K562 (cell line): ENCODE results near the gene VEGFA. TPM values are rescaled to one million over a fixed set of nuclear protein-coding genes. Genes with fewer than 3 reads are reported as not detected.

Experiments
- CBX8 ChIP-seq: fragments of 200-600 bp; sonication (generic); IDR thresholded peaks from 2 replicates; pipeline ENCODE4 v1.6.1; 2012; ENCODE audit warnings: borderline replicate concordance, mixed run types, low read depth, mild to moderate bottlenecking, moderate library complexity, mixed read lengths, low read length, control low read depth, inconsistent platforms; ENCODE audit not compliant: poor library complexity, severe bottlenecking; ENCODE audit errors: extremely low read depth
- FOXK2 ChIP-seq, 2 experiments: fragments of 450-650 bp; IDR thresholded peaks in 1 of 2; conservative IDR thresholded peaks in 1 of 2; 2 replicates each; pipeline ENCODE4 v1.6.1; 2016; ENCODE audit warnings: low read depth in 2 of 2, mild to moderate bottlenecking in 1 of 2
- HDAC2 ChIP-seq: fragments of 450-650 bp; IDR thresholded peaks from 2 replicates; pipeline ENCODE4 v1.6.1; 2016; ENCODE audit warnings: mild to moderate bottlenecking
- HNRNPUL1 ChIP-seq: fragments of 200-400 bp; formaldehyde crosslinking; IDR thresholded peaks from 2 replicates; pipeline ENCODE4 v1.6.1; 2017; ENCODE audit warnings: low read length
- KLF13 ChIP-seq: fragments of 450-650 bp; IDR thresholded peaks from 2 replicates; pipeline ENCODE4 v1.6.1; 2016; ENCODE audit warnings: missing genetic modification characterization, low read depth, mild to moderate bottlenecking, missing compliant biosample characterization, moderate library complexity, borderline replicate concordance
- MAX ChIP-seq: sonication (generic); formaldehyde crosslinking; IDR thresholded peaks from 2 replicates; pipeline ENCODE4 v1.9.0; 2022; ENCODE audit warnings: mild to moderate bottlenecking, missing genetic modification reagents
- MCM7 ChIP-seq, 2 experiments: fragments of 450-650 bp; IDR thresholded peaks; 2 replicates each; pipeline ENCODE4 v1.6.1; 2016 to 2018
- PPARD ChIP-seq: fragments of 250-450 bp; sonication (Bioruptor Pico); IDR thresholded peaks from 2 replicates; pipeline ENCODE4 v1.8.0; 2022; ENCODE audit warnings: inconsistent platforms, mild to moderate bottlenecking, moderate library complexity
- SMARCB1 ChIP-seq: IDR thresholded peaks from 2 replicates; pipeline ENCODE4 v1.6.1; 2011; ENCODE audit warnings: improper control_type of control experiment, low read depth; ENCODE audit not compliant: insufficient read length
- ZBTB1 ChIP-seq: sonication (generic); formaldehyde crosslinking; IDR thresholded peaks from 2 replicates; pipeline ENCODE4 v1.8.1; 2023; ENCODE audit warnings: missing genetic modification reagents, low read depth, mild to moderate bottlenecking, borderline replicate concordance
- ZNF644 ChIP-seq: fragments of 200-800 bp; sonication (Bioruptor generic); IDR thresholded peaks from 2 replicates; pipeline ENCODE4 v1.6.1; 2016; ENCODE audit warnings: low read depth, missing genetic modification characterization, missing compliant biosample characterization
- ZNF75A ChIP-seq: fragments of 450-650 bp; formaldehyde crosslinking; IDR thresholded peaks from 2 replicates; pipeline ENCODE4 v1.4.0; 2020; ENCODE audit warnings: mild to moderate bottlenecking
- polyA plus RNA-seq, 8 experiments: library from polyadenylated mRNA; depleted of rRNA in 4 of 8; stranded (reverse) in 5 of 8; unstranded in 3 of 8; fragments of >200 nt; fragmentation: Nextera tagmentation in 2 of 8; fragmentation: Illumina TruSeq in 1 of 8; extraction: Ambion mirVana in 2 of 8; extraction: Trizol in 1 of 8; gene quantifications; 2 replicates each; pipeline versions ENCODE4 v1.2.1 to v1.2.3, GENCODE V29; 2011 to 2014; ENCODE audit warnings: inconsistent platforms in 1 of 8, missing spikeins in 1 of 8
- total RNA-seq, 7 experiments: library from RNA; depleted of rRNA in 6 of 7; stranded (reverse); fragments of >200 nt in 6 of 7; fragmentation: Illumina TruSeq in 2 of 7; extraction: Trizol in 2 of 7; gene quantifications; 2 replicates each; pipeline versions ENCODE4 v1.2.1 to v1.2.3, GENCODE V29; 2011 to 2021; ENCODE audit warnings: low replicate concordance in 1 of 7
- TF ChIP-seq, protein P1 (sequence below): fragments of 250-450 bp; sonication (Bioruptor Pico); IDR thresholded peaks from 2 replicates; pipeline ENCODE4 v1.5.0; 2021

The VEGFA gene
- total and polyA plus RNA-seq, 9 of the 15 experiments (the other 6 are each of a cell fraction or from before 2014, with no cell fraction given): 14.0 to 271 (median 124) TPM

DNA sequence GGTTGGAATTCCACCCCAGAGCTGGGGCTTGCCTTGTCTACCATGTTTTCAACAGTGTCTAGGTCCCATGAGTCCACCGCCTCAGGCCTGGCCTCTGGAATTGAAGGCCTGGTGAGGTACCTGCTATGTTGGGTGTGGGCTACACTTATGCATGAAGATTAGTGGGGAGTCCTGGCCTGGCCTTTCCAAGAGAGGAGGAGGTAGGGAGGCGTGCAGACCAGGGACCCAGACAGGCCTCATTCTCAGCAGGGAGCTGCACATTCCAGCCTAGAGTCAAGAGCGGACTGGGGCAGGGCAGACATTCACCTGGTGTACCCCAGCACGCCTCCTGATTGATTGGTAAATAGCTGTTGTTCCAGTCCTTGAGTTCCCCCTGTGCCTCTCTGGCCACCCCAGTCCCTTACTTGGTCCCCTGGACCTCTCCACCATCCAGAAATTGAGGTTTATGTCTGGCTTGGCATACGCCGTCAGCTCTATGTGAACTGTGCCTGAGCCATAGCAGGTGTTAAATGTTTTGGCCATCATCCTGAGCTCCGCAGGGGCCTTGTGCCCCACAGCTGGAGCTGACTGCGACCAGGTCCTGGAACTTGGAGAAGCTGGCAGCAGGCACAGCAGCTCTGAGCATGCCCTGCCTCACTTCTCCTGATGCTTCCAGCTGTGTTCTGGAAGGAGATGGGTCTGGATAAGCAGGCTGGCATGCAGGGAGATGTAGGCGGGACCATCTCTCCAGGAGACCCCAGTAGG lies 8.2 kb upstream of the VEGFA start (continued):
- TF ChIP-seq KLF13 (tag): no peak
- TF ChIP-seq CBX8: no peak
- no peak for TF ChIP-seq ZNF644 (tag)
- no peak for TF ChIP-seq ZBTB1 (CRISPR knock-in tag)
- no peak for TF ChIP-seq MAX
- TF ChIP-seq ZNF75A: no peak
- TF ChIP-seq, protein P1, sequence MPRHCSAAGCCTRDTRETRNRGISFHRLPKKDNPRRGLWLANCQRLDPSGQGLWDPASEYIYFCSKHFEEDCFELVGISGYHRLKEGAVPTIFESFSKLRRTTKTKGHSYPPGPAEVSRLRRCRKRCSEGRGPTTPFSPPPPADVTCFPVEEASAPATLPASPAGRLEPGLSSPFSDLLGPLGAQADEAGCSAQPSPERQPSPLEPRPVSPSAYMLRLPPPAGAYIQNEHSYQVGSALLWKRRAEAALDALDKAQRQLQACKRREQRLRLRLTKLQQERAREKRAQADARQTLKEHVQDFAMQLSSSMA: no peak
- no peak for TF ChIP-seq MCM7 (IDR thresholded peaks at IDR 0.05)
- no peak for TF ChIP-seq FOXK2 (conservative IDR thresholded peaks at IDR 0.05 in 1 of 2, IDR thresholded peaks at IDR 0.05 in 1 of 2; ENCODE audit: low read depth in 2 of 2)
- no peak for TF ChIP-seq HDAC2
- no peak for TF ChIP-seq HNRNPUL1
- TF ChIP-seq PPARD (CRISPR knock-in tag): no peak
- no peak for TF ChIP-seq SMARCB1
